Measurements from ENCODE around the gene KNDC1.

KNDC1 gene

GRCh38 chr10:133187091-133187905, 27.3 kb downstream of the KNDC1 start:
- TF ChIP-seq FOXP2 (optimal IDR thresholded peaks at IDR 0.05; ENCODE audit: borderline replicate concordance, extremely low read depth, extremely low read length, insufficient read depth): no peak
- TF ChIP-seq REST (IDR thresholded peaks at IDR 0.05; ENCODE audit: insufficient read depth in 1 of 2, low read depth in 2 of 2, low read length in 2 of 2): no peak
- TF ChIP-seq POLR2AphosphoS5 (IDR thresholded peaks at IDR 0.05; ENCODE audit: low read depth, low read length): no peak
- TF ChIP-seq TAF1 (IDR thresholded peaks at IDR 0.05; ENCODE audit: borderline replicate concordance, insufficient read depth, low read length): no peak
- TF ChIP-seq SIN3A (IDR thresholded peaks at IDR 0.05; ENCODE audit: borderline replicate concordance, insufficient read depth, low read length): no peak

GRCh38 chr10:133187906-133188681, 28.1 kb downstream of the KNDC1 start:
- TF ChIP-seq TAF1 (IDR thresholded peaks at IDR 0.05; ENCODE audit: borderline replicate concordance, insufficient read depth, low read length) (no peak), POLR2AphosphoS5 (IDR thresholded peaks at IDR 0.05; ENCODE audit: low read depth, low read length) (no peak), FOXP2 (optimal IDR thresholded peaks at IDR 0.05; ENCODE audit: borderline replicate concordance, extremely low read depth, extremely low read length, insufficient read depth) (no peak), SIN3A (IDR thresholded peaks at IDR 0.05; ENCODE audit: borderline replicate concordance, insufficient read depth, low read length) (no peak), REST (IDR thresholded peaks at IDR 0.05; ENCODE audit: insufficient read depth in 1 of 2, low read depth in 2 of 2, low read length in 2 of 2) (no peak)

- TF ChIP-seq REST (IDR thresholded peaks at IDR 0.05; ENCODE audit: insufficient read depth in 1 of 2, low read depth in 2 of 2, low read length in 2 of 2): no peak
Observed at GRCh38 chr10:133189256-133189655, 29.2 kb downstream of the KNDC1 start.

- TF ChIP-seq SIN3A (IDR thresholded peaks at IDR 0.05; ENCODE audit: borderline replicate concordance, insufficient read depth, low read length) (no peak), FOXP2 (optimal IDR thresholded peaks at IDR 0.05; ENCODE audit: borderline replicate concordance, extremely low read depth, extremely low read length, insufficient read depth) (no peak), POLR2AphosphoS5 (IDR thresholded peaks at IDR 0.05; ENCODE audit: low read depth, low read length) (no peak), REST (IDR thresholded peaks at IDR 0.05; ENCODE audit: insufficient read depth in 1 of 2, low read depth in 2 of 2, low read length in 2 of 2) (no peak), TAF1 (IDR thresholded peaks at IDR 0.05; ENCODE audit: borderline replicate concordance, insufficient read depth, low read length) (no peak)
Observed at GRCh38 chr10:133189726-133190125, 29.7 kb downstream of the KNDC1 start.
